Astrocyte (in vitro differentiated cells and primary cell): ENCODE data around the gene RAB6D.
"Not testable (repeated sequence)": the region's sequence is repeated elsewhere in the genome, so short reads cannot be mapped to it uniquely, and the experiment has no call there.

ENCODE experiments used
- EZH2 ChIP-seq: IDR thresholded peaks from 2 replicates; pipeline ENCODE4 v1.6.1; 2012; ENCODE audit warnings: mild to moderate bottlenecking, low read length, inconsistent platforms; ENCODE audit not compliant: insufficient read depth
- TF ChIP-seq, protein P1 (sequence below): IDR thresholded peaks from 2 replicates; pipeline ENCODE4 v1.5.1; 2011; ENCODE audit warnings: low read depth, mild to moderate bottlenecking, inconsistent platforms, low read length, moderate library complexity; ENCODE audit not compliant: insufficient read depth

DNA sequence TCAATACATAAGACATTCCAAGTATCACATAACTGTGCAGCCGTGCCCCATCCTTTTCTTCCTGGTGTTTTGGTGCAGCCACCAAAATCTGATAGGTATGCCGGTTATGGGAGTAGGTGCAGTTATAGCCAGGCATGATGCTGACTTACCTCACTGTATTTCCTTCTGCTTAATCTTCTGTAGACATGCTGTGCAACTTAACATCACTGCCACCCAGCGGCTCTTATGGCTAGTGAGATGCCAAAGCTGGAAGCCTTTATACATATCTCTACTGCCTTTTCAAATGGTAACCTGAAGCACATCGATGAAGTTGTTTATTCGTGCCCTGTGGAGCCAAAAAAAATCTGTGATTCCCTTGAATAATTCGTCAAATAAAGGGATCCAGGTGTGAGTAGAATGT lies 28.6 kb downstream of the RAB6D start:
- TF ChIP-seq, protein P1, sequence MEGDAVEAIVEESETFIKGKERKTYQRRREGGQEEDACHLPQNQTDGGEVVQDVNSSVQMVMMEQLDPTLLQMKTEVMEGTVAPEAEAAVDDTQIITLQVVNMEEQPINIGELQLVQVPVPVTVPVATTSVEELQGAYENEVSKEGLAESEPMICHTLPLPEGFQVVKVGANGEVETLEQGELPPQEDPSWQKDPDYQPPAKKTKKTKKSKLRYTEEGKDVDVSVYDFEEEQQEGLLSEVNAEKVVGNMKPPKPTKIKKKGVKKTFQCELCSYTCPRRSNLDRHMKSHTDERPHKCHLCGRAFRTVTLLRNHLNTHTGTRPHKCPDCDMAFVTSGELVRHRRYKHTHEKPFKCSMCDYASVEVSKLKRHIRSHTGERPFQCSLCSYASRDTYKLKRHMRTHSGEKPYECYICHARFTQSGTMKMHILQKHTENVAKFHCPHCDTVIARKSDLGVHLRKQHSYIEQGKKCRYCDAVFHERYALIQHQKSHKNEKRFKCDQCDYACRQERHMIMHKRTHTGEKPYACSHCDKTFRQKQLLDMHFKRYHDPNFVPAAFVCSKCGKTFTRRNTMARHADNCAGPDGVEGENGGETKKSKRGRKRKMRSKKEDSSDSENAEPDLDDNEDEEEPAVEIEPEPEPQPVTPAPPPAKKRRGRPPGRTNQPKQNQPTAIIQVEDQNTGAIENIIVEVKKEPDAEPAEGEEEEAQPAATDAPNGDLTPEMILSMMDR, result not testable (repeated sequence)
- not testable (repeated sequence) for TF ChIP-seq EZH2
